Measurements from ENCODE around the gene PDE7B.

PDE7B gene

DNA sequence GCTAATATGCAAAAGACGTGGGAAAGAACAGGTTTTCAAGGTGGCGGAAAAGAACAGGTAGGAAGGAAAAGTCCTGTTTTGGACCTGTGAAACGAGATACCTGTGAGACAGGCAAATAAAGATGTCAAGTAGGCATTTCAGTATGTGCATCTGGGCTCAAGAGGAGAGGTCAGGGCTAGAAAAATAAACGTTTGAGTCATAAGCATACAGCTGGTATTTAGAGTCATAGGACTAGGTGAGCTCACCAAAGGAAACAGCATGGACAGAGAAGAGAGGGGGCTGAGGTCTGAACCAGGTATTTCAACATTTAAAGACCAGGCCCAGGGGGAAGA lies 383.7 kb downstream of the PDE7B start:
- Histone ChIP-seq H3K4me1 (ENCODE audit: control insufficient read depth, insufficient read depth, low read length) (no peaks in the 10 kb centered on the region), H3K27ac (ENCODE audit: low read depth, low read length) (no peak overlapping the region), H3K9me3 (ENCODE audit: control insufficient read depth, insufficient read depth, low read length) (no peaks in the 10 kb centered on the region), H3K36me3 (ENCODE audit: control insufficient read depth, insufficient read depth, low read length) (peaks cover 33% of the 10 kb centered on the region), H3K27me3 (ENCODE audit: control insufficient read depth, insufficient read depth, low read length) (no peaks in the 10 kb centered on the region), H3K4me3 (ENCODE audit: low read depth, low read length) (no peak overlapping the region), H3K9ac (ENCODE audit: low read depth, low read length) (no peak overlapping the region)

DNA sequence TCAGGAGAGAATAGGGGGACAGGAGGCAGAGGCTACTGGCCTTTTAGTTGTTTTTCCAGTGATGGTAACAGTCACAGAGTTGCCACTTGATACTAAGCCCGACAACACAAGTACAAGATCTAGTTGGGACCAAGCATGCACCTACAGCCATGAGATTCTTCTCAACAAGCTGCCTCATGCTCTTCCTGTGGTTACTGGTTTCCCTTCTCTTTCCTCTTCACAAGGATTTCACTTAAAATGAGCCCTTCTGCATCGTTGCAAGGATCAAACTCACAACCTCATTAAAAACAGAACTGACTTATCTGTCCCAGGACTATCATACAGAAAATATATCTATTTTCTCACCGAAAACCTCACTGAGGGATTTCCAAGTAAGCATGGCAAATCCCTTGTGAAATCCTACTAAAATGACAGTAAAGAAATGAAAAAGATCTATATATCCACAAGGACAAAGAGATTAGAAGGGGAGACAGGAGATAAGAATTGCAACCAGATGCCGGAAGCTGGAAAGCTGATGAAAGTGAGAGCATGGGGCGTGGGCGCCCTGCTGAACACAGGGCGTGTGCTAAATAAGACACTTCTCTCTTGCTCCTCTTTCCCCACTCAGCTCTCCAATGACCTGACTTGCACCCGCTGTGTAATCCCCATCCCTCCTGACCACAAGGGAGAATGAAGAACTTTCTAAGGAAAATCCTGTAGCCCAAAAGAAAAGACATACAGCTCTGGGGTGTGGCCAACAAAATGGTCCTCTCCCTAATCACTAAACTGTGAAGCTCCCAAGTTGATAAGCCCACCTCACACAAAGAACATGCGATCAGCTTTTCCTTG lies 385.2 kb downstream of the PDE7B start:
- peaks cover 39% of the 10 kb centered on the region for H3K36me3 ChIP-seq (ENCODE audit: control insufficient read depth, insufficient read depth, low read length)
- H3K27ac ChIP-seq (ENCODE audit: low read depth, low read length) = no peak overlapping the region
- H3K9ac ChIP-seq (ENCODE audit: low read depth, low read length) = no peak overlapping the region
- no peaks in the 10 kb centered on the region for H3K9me3 ChIP-seq (ENCODE audit: control insufficient read depth, insufficient read depth, low read length)
- H3K4me1 ChIP-seq (ENCODE audit: control insufficient read depth, insufficient read depth, low read length) = no peaks in the 10 kb centered on the region
- H3K27me3 ChIP-seq (ENCODE audit: control insufficient read depth, insufficient read depth, low read length) = no peaks in the 10 kb centered on the region
- H3K4me3 ChIP-seq (ENCODE audit: low read depth, low read length) = no peak overlapping the region

DNA sequence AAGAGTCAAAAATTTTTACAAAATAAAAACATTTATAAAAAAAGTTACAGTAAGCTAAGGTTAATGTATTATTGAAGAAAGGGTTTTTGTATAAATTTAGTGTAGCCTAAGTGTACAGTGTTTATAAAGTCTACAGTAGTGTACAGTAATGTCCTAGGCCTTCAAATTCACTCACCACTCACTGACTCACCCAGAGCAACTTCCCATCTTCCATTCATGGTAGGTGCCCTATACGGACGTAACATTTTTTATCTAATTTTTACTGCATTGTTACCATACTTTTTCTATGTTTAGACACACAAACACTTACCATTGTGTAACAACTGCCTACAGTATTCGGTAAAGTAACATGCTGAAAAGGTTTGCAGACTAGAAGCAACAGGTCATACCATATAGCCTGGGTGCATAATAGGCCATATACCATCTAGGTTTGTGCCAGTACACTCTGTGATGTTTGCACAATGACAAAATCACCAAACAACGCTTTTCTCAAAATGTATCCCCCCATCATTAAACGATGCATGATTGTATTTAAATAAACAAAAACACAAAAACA lies 392.6 kb downstream of the PDE7B start:
- Histone ChIP-seq H3K27me3 (ENCODE audit: control insufficient read depth, insufficient read depth, low read length) (no peaks in the 10 kb centered on the region), H3K4me1 (ENCODE audit: control insufficient read depth, insufficient read depth, low read length) (peaks cover 2% of the 10 kb centered on the region; the same call in 1 of the 2 replicates), H3K9ac (ENCODE audit: low read depth, low read length) (no peak overlapping the region), H3K27ac (ENCODE audit: low read depth, low read length) (no peak overlapping the region), H3K9me3 (ENCODE audit: control insufficient read depth, insufficient read depth, low read length) (no peaks in the 10 kb centered on the region), H3K36me3 (ENCODE audit: control insufficient read depth, insufficient read depth, low read length) (peaks cover 46% of the 10 kb centered on the region), H3K4me3 (ENCODE audit: low read depth, low read length) (no peak overlapping the region)

All from HUES48 (cell line).